T1000 (cell line): ENCODE data around the gene BCAS3.

Experiments used
- DNase-seq: peaks from one replicate; lab custom pipeline; 2025; ENCODE audit warnings: mixed read lengths; lab: John Stamatoyannopoulos, UW

BCAS3 gene

GRCh38 chr17:61199431-61200338 lies 522.0 kb downstream of the BCAS3 start:
- DNase-seq, result no peak

GRCh38 chr17:61200339-61200715 lies 522.7 kb downstream of the BCAS3 start:
- DNase-seq, result peak; percentile 41

- DNase-seq, result peak; percentile 80
Measured at GRCh38 chr17:61201211-61201610, 523.6 kb downstream of the BCAS3 start.

- DNase-seq, result no peak
Measured at GRCh38 chr17:61202564-61202963, 524.9 kb downstream of the BCAS3 start.

- DNase-seq, result no peak
Measured at GRCh38 chr17:61203671-61204131, 526.0 kb downstream of the BCAS3 start.

- no peak for DNase-seq
Measured at GRCh38 chr17:61204456-61204855, 526.8 kb downstream of the BCAS3 start.

- no peak for DNase-seq
Measured at GRCh38 chr17:61205401-61205800, 527.8 kb downstream of the BCAS3 start.

- DNase-seq, result no peak
Measured at GRCh38 chr17:61205931-61206330, 528.3 kb downstream of the BCAS3 start.

GRCh38 chr17:61206922-61207321 lies 529.3 kb downstream of the BCAS3 start:
- DNase-seq, result no peak

- DNase-seq, result no peak
Measured at GRCh38 chr17:61208301-61209105, 530.9 kb downstream of the BCAS3 start.

- DNase-seq, result no peak
Measured at GRCh38 chr17:61209106-61209439, 531.4 kb downstream of the BCAS3 start.

- no peak for DNase-seq
Measured at GRCh38 chr17:61209525-61209924, 531.9 kb downstream of the BCAS3 start.

- DNase-seq, result no peak
Measured at GRCh38 chr17:61211236-61211635, 533.6 kb downstream of the BCAS3 start.

GRCh38 chr17:61212655-61213054 lies 535.0 kb downstream of the BCAS3 start:
- DNase-seq, result no peak

- DNase-seq, result no peak
Measured at GRCh38 chr17:61214753-61215152, 537.1 kb downstream of the BCAS3 start.

- no peak for DNase-seq
Measured at GRCh38 chr17:61216066-61216465, 538.4 kb downstream of the BCAS3 start.

- no peak for DNase-seq
Measured at GRCh38 chr17:61217878-61218437, 540.3 kb downstream of the BCAS3 start.

- no peak for DNase-seq
Measured at GRCh38 chr17:61218438-61218837, 540.8 kb downstream of the BCAS3 start.

GRCh38 chr17:61219460-61219859 lies 541.8 kb downstream of the BCAS3 start:
- DNase-seq, result no peak

- no peak for DNase-seq
Measured at GRCh38 chr17:61221181-61221580, 543.5 kb downstream of the BCAS3 start.

GRCh38 chr17:61221597-61222471 lies 544.2 kb downstream of the BCAS3 start:
- DNase-seq, result no peak

- no peak for DNase-seq
Measured at GRCh38 chr17:61223725-61224124, 546.1 kb downstream of the BCAS3 start.
